Kidney capillary endothelial cell (primary cell): Measurements from ENCODE around the gene MMAB.

Experiments
- DNase-seq: peaks from one replicate; pipeline ENCODE4 v3.0.0-alpha.2; 2018; ENCODE audit warnings: low spot score

The MMAB gene

GRCh38 chr12:109559200-109559505 is 14.2 kb downstream of the MMAB start:
- no peak for DNase-seq

- no peak for DNase-seq
Measured at GRCh38 chr12:109558374-109559199, 14.7 kb downstream of the MMAB start.

- DNase-seq, result no peak
Measured at GRCh38 chr12:109557805-109558204, 15.5 kb downstream of the MMAB start.

- no peak for DNase-seq
Measured at GRCh38 chr12:109557200-109557599, 16.1 kb downstream of the MMAB start.

GRCh38 chr12:109555431-109556315 is 17.6 kb downstream of the MMAB start:
- DNase-seq, result no peak

GRCh38 chr12:109554761-109555160 is 18.5 kb downstream of the MMAB start:
- DNase-seq, result no peak

- no peak for DNase-seq
Measured at GRCh38 chr12:109553906-109554500, 19.3 kb downstream of the MMAB start.

GRCh38 chr12:109553483-109553882 is 19.8 kb downstream of the MMAB start:
- DNase-seq, result no peak

GRCh38 chr12:109552971-109553370 is 20.3 kb downstream of the MMAB start:
- DNase-seq, result no peak

GRCh38 chr12:109551108-109551507 is 22.2 kb downstream of the MMAB start:
- no peak for DNase-seq

GRCh38 chr12:109550281-109550680 is 23.0 kb downstream of the MMAB start:
- DNase-seq, result no peak

GRCh38 chr12:109549613-109550270 is 23.6 kb downstream of the MMAB start:
- no peak for DNase-seq

GRCh38 chr12:109548258-109548657 is 25.0 kb downstream of the MMAB start:
- DNase-seq, result no peak

- no peak for DNase-seq
Measured at GRCh38 chr12:109547286-109547685, 26.0 kb downstream of the MMAB start.

GRCh38 chr12:109545826-109546225 is 27.5 kb downstream of the MMAB start:
- no peak for DNase-seq

- peak; percentile 26 for DNase-seq
Measured at GRCh38 chr12:109544955-109545531, 28.3 kb downstream of the MMAB start.

GRCh38 chr12:109542876-109543275 is 30.4 kb downstream of the MMAB start:
- DNase-seq, result no peak

- peak; percentile 16 for DNase-seq
Measured at GRCh38 chr12:109542014-109542413, 31.3 kb downstream of the MMAB start.

- no peak for DNase-seq
Measured at GRCh38 chr12:109541413-109541726, 31.9 kb downstream of the MMAB start.

GRCh38 chr12:109540526-109541412 is 32.5 kb downstream of the MMAB start:
- no peak for DNase-seq

- peak; percentile 21 for DNase-seq
Measured at GRCh38 chr12:109539508-109539907, 33.8 kb downstream of the MMAB start.
